DMS 273 (cell line): ENCODE results near the gene AGAP1.

ENCODE experiments used
- DNase-seq: peaks from one replicate; lab custom pipeline; 2025; ENCODE audit not compliant: unreplicated experiment; lab: John Stamatoyannopoulos, UW

AGAP1 gene

DNA sequence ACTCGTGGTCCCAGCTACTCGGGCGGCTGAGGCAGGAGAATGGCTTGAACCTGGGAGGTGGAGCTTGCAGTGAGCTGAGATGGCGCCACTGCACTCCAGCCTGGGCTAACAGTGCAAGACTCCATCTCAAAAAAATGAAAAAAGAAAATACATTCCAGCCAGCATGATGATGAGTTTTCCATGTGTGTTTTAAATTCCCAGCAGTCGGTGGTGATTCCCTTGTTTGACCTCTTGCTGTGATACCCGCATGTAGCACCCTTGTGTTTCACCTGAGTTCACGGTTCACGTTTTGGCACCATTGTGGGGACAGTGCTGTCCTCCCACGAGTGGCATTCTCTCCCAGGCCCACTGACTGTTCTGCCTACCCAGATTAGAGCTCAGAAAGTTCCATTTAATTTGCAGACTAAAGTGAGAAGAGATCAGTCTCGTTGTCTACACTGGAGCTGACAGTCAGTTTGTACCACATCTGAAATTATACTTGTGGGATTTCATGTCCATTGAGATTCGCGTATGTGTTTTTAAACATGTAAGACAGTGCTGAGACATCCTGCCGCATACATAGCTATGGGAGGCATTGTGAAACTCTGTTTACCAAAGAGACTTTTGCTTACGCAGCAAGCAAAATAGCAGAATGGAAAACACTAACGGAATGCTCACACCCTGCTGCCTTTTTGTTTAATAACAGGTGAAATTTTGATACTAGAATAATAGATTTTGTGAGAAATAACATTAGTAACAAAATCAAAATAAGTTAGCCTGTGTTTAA, 517.3 kb downstream of the AGAP1 start:
- DNase-seq: no peak

- DNase-seq: no peak
Measured at GRCh38 chr2:236012155-236012554, 518.3 kb downstream of the AGAP1 start.

DNA sequence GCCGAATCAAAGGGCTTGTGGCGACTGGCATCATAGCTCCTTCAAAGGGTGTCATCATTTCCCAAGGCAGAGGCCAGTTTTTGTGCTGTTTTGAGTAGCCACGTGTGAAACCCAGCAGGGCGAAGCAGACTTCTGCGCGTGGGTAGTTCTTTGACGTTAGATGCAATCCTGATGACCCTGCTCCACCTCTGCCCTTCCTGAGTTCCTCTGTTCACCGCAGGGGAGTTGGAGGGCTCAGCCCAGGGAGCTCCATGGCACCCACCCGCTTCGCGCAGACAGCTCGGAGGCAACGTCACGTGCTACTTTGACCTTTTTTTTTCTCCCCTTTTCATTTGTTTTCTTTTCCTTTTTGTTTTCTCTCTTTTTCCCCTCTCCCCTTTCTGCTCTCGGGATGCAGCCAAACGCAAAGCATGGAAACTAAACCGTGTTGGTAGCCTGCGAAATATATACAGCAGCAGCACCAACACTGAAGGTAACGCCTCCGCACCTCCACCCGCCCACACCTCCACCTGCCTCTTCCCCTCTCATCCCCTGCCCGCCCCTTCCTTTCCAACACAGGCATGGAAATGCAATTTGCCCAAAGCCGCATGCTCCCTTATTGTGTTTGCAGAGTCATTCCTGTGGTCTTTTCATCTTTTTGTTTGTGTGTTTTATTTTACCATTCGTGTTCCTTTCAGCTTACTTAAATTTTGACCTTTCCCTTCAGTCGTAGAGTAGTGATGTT, 520.7 kb downstream of the AGAP1 start:
- no peak for DNase-seq

DNA sequence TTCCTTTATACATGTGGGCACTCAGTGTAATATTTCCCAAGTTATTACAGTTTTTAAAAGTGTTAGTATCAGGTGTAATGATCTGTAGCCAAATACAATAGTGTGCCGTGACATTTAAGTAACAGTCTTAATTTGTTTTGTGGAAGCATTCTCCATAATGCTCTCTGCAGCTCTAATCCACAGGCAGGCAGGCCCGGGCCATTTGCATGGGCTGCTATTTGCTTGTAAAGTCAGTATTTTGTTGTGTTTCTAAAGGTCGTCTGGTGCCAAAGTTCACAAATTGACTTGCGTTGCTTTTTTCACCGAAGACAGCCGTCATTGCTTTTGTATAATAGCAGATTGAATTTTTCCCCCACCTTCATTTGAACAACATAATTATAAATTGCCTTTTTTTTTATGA, 521.3 kb downstream of the AGAP1 start:
- no peak for DNase-seq

DNA sequence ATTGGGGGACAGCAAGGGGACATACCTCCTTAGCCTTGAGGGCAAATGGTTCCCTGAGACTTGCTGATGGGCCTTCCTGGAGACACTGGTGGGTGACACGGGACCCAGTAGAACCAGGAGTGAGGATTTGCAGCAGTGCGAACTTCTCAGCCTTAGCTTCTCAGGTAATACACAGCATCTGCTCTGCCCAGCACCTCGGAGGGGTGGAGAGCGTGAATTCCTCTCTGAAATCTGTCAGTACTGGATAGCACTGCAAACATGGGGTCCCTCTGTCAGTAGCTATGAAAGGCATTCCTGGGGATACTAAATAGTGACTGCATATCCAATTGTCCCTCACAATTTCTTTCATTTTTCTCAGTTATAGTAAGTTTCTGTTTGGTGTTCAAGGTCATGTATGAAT, 522.7 kb downstream of the AGAP1 start:
- no peak for DNase-seq

DNA sequence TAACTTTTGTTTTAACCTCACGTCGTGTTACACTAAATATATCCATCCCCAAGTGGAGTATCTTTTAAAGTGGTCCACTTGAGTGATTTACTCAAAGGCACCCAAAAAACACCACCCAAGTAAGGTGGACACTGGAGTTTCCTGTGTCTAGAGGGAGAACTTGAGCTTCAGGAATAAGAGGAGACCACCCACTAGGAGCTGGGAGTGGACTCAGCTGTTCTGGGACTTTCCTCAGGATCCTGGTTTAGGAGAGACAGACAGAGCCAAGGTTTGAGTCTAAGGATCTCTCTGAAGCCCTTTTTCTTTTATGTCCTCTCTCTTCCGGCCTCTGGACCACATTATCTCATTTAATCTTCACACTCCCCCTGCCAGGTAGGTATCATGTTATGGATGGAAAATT, 523.6 kb downstream of the AGAP1 start:
- DNase-seq: no peak

DNA sequence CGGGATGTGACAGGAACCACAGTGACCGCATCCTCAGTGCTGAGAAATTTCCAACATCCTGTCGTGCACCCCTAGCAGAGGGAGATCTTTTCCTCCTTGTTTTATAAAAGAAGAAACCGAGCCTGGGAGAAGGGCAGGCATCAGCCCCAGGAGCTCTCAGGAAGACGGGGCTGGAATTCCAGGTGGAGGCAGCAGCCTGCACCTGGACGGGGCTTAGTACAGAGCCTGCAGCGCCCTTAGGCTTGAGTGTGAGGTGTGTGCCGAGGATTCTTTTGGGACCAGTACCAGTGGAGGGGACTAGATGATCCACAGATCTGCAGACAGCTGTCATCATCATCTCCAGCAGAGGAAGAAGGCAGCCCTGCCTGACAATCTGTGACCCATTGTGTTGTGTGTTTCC, 525.6 kb downstream of the AGAP1 start:
- no peak for DNase-seq

DNA sequence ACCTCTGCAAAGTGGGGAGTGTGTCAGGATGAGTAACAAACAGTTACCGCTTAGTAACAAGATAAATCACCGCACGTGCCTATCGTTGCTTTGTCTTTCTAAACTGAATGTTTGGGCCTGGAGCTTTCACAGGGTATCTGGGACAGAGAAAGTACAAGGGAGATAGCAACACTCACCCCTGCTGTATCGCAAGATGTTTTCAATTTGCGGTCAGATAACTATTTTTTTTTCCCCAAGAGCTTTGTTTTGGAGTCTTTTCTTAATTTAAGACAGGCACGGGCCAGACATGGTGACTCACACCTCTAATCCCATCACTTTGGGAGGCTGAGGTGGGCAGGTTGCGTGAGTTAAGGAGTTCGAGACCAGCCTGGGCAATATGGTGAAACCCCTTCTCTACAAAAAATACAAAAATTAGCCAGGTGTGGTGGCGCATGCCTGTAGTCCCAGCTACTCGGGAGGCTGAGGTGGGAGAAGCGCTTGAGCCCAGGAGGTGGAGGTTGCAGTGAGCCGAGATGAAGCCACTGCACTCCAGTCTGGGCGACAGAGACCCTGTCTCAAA, 527.7 kb downstream of the AGAP1 start:
- no peak for DNase-seq

DNA sequence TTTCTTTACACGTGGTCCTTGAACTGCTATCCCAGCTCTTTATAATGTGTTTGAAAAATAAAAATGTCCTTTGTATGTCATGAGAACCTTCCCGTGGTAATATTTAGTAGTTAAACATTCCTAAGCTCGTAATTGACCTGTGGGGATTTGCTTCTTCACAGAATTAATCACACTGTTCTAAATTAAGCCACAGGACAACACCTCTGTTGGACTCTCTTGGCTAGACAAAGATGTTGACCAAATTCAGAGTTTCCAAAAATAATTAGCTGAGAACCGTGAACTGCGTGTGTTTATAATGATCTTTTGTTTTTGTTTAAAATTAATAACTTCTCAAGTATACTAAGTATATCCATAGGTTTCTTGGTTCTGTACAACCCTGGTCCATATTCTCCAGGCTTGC, 528.3 kb downstream of the AGAP1 start:
- no peak for DNase-seq

GRCh38 chr2:236025892-236026291, 532.0 kb downstream of the AGAP1 start:
- DNase-seq: no peak

DNA sequence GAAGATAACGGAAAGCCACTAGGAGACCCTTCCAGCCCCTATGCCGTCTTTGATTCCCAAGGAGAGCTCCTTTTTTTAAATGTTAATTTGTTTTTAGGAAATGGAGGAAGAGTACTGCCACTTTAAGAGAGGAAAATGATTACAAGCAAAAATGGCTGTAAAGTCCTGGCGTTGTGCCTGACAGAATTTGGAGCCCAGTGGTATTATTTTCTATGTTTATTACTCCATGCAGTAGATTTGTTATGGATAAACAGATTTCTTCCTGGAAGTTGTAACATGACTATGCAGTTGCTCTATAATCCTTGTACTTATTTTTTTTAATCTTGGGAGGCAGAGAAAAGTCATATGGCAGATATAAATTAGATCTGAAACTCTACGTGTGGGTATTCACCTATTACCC, 533.0 kb downstream of the AGAP1 start:
- no peak for DNase-seq

DNA sequence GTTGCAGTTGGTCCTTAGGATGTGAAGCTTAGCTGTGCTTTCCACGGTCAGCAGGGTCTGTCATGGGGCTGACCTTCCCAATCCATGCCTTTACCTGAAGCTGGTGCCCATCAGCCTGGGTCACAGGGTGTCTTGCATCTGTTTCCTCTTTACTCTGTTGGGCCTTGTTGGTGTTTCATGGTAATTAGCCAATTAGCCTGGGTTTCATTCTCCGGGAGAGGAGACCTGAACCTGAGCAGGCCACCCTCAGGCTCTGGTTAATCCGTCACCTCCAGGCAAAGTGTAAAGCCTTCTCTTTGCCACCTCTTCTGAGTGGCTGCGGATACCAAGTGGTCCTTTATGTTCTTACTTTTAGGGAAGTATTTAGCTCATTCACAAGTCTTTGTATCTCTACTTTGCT, 534.2 kb downstream of the AGAP1 start:
- DNase-seq: no peak

GRCh38 chr2:236033462-236033861, 539.6 kb downstream of the AGAP1 start:
- DNase-seq: no peak

GRCh38 chr2:236034974-236035373, 541.1 kb downstream of the AGAP1 start:
- no peak for DNase-seq

GRCh38 chr2:236036045-236036444, 542.2 kb downstream of the AGAP1 start:
- no peak for DNase-seq

DNA sequence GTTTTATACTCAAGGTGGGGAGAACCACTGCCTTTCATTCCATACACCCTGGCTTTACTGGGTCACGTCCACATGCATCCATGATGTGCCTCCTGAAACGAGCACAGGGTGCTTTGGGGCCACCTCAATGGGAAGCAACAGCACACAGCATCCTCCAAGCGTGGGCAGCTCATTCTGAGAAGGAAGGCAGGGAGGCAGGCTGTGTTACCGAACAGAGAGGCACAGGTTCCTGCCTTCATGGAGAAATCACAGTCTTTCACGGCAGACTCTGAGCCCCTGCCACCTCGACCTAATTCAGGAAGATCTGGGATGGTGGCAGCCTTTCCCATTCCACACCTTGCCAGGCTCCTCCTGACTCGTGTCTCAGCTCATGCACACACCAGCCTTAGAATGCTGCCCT, 544.3 kb downstream of the AGAP1 start:
- DNase-seq: no peak

- DNase-seq: no peak
Measured at GRCh38 chr2:236040600-236041328, 546.9 kb downstream of the AGAP1 start.

DNA sequence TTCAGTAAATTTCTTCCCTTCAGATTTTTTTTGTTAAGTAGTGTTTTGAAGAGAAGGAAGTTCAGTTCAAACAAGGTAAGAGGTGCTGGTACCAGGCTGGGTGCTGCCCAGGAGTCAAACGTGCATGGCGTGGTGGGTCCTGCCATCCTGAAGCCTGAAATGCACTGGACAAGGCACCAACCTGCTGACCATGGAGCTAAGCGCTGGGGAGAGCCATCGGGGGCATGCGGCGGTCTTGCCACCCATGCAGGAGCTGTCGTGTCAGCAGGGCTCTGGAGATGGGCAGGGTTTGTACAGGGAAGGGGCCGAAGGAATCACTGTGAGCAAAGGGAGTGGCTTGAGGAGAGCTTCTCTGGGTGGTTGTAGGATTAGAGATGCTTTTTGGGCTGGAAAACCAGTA, 547.8 kb downstream of the AGAP1 start:
- DNase-seq: no peak

GRCh38 chr2:236042087-236042486, 548.2 kb downstream of the AGAP1 start:
- no peak for DNase-seq

- DNase-seq: no peak
Measured at GRCh38 chr2:236044191-236044590, 550.3 kb downstream of the AGAP1 start.
